Adrenal gland (tissue), 12 donors: ENCODE results near the gene HSPA13. TPM values are rescaled to one million over a fixed set of nuclear protein-coding genes. Genes with fewer than 3 reads are reported as not detected.

Experiments
- DNase-seq, 7 donors: peaks; one replicate each; pipeline ENCODE4 v3.0.0-alpha.2; 2019 to 2020
- H3K27ac ChIP-seq, 5 donors: fragments of 200-600 bp; sonication (generic) in 4 of 5; 1 replicate in 3 of 5; 2 replicates in 2 of 5; pipeline versions ENCODE4 v1.5.1 to v1.8.0; 2016 to 2020; ENCODE audit warnings: mild to moderate bottlenecking in 1 of 5
- H3K27me3 ChIP-seq: fragments of 200-600 bp; 2 replicates; pipeline ENCODE4 v1.8.0; 2021
- H3K36me3 ChIP-seq, 2 donors: fragments of 200-600 bp; replicated peaks in 1 of 2; 1 replicate in 1 of 2; 2 replicates in 1 of 2; pipeline versions ENCODE4 v1.5.1 to v1.8.0; 2018 to 2022
- H3K4me1 ChIP-seq, 2 donors: fragments of 200-600 bp; replicated peaks in 1 of 2; 1 replicate in 1 of 2; 2 replicates in 1 of 2; pipeline versions ENCODE4 v1.5.1 to v1.8.0; 2018 to 2021
- H3K4me3 ChIP-seq, 4 donors: fragments of 200-600 bp; sonication (generic) in 3 of 4; one replicate each; pipeline ENCODE4 v1.5.1; 2016 to 2018
- H3K9me3 ChIP-seq, 3 donors: fragments of 200-600 bp; sonication (generic) in 1 of 3; replicated peaks in 1 of 3; 1 replicate in 2 of 3; 2 replicates in 1 of 3; pipeline versions ENCODE4 v1.5.1 to v1.8.0; 2016 to 2021
- CTCF ChIP-seq, 6 experiments: fragments of 450-650 bp in 4 of 6; fragments of 200-600 bp in 2 of 6; sonication (generic) in 1 of 6; IDR thresholded peaks; 1 replicate in 5 of 6; 2 replicates in 1 of 6; pipeline versions ENCODE4 v1.5.1 to v1.8.0; 2016 to 2021; ENCODE audit warnings: antibody characterized with exemption in 6 of 6, mild to moderate bottlenecking in 2 of 6, moderate library complexity in 1 of 6
- POLR2A ChIP-seq, 2 donors: fragments of 450-650 bp; IDR thresholded peaks; one replicate each; pipeline ENCODE4 v1.6.1; 2017; ENCODE audit warnings: antibody characterized with exemption in 2 of 2, mild to moderate bottlenecking in 2 of 2, moderate library complexity in 1 of 2
- WGBS, 4 donors: extraction: QIAGEN DNeasy Blood & Tissue Kit in 2 of 4; methylation state at CpG; one replicate each; pipeline versions ENCODE4 v1.1.5 to v1.1.7; 2013 to 2017; 5-methylcytosine and 5-hydroxymethylcytosine counted together
- intact Hi-C, 2 donors: fragments of 100-400 bp; cut with DNase I; formaldehyde crosslinking; loops; one replicate each; pipeline versions ENCODE4 v1.14.1 to v1.15.0; 2022 to 2023
- polyA plus RNA-seq, 3 donors: library from polyadenylated mRNA; stranded (reverse); fragments of 200-250 nt in 2 of 3; fragments of 350-450 nt in 1 of 3; fragmentation: Illumina TruSeq in 1 of 3; extraction: RNeasy Lipid Tissue Mini Kit (QIAGEN cat#74804) in 1 of 3; gene quantifications; one replicate each; pipeline ENCODE4 v1.2.3, GENCODE V29; 2013 to 2014
- total RNA-seq, 9 donors: library from RNA; depleted of rRNA in 4 of 9; stranded (reverse); fragments of >200 nt in 4 of 9; fragments of 120-200 nt in 1 of 9; fragmentation: NEBNext Ultra II Directional in 1 of 9; extraction: Animal tissue kit (Norgen Biotek cat#: 25700) in 1 of 9; gene quantifications; one replicate each; pipeline versions ENCODE4 v1.1.0 to v1.2.4, GENCODE V29; 2013 to 2023
- donor health status: healthy with polysubstance abuse.
- donor health status: Bipolar disorder and iron deficiency.
- donor health status: DM: yes; HTN: yes; CAD: no.
- donor health status: DM: no; HTN: no; CAD: no.
- donor health status: DM: no; HTN: no; CAD: no.
- donor health status: DM: yes; HTN: yes; CAD: no.

HSPA13 gene
- total and polyA plus RNA-seq, 12 donors: 4.3 to 75.4 (median 25.9) TPM

- H3K4me1 ChIP-seq: no peaks in the 10 kb centered on the region
- H3K27me3 ChIP-seq: no peaks in the 10 kb centered on the region
- 18 to 37% (median 27%) methylated on average over 2 of the region's 2 CpGs for WGBS, 4 donors
- intact Hi-C loops: loop anchor here in 1 of 2 donors (10.0 kb wide), 1 partner anchor 1189 kb away; no protein-coding TSS in a partner anchor
- TF ChIP-seq POLR2A (IDR thresholded peaks at IDR 0.05) (no peak), CTCF (IDR thresholded peaks at IDR 0.05) (no peak)
- no peak for DNase-seq
- no peaks in the 10 kb centered on the region for H3K36me3 ChIP-seq
- no peak overlapping the region for H3K4me3 ChIP-seq
- H3K9me3 ChIP-seq: no peaks in the 10 kb centered on the region
- H3K27ac ChIP-seq: no peak overlapping the region
These were observed 23.0 kb upstream of the HSPA13 start for GRCh38 chr21:14405962-14406361.

- Histone ChIP-seq H3K27me3 (no peaks in the 10 kb centered on the region), H3K4me3 (no peak overlapping the region), H3K9me3 (no peaks in the 10 kb centered on the region), H3K36me3 (no peaks in the 10 kb centered on the region), H3K4me1 (no peaks in the 10 kb centered on the region), H3K27ac (no peak overlapping the region)
- 20 to 70% (median 40%) methylated on average over 1 of the region's 1 CpG for WGBS, 4 donors
- no peak for TF ChIP-seq CTCF (IDR thresholded peaks at IDR 0.05)
- TF ChIP-seq POLR2A (IDR thresholded peaks at IDR 0.05): no peak
- DNase-seq: no peak
- intact Hi-C loops: loop anchor here in 1 of 2 donors (10.0 kb wide), 1 partner anchor 1190 kb away; no protein-coding TSS in a partner anchor
These were observed 22.3 kb upstream of the HSPA13 start for GRCh38 chr21:14405225-14405624.

- H3K4me1 ChIP-seq: no peaks in the 10 kb centered on the region
- H3K9me3 ChIP-seq: no peaks in the 10 kb centered on the region
- TF ChIP-seq CTCF (IDR thresholded peaks at IDR 0.05): peak; percentile 33 to 68 (median 56)
- TF ChIP-seq POLR2A (IDR thresholded peaks at IDR 0.05): no peak
- intact Hi-C loops: loop anchor here in 1 of 2 donors (10.0 kb wide), 1 partner anchor 1191 kb away; no protein-coding TSS in a partner anchor
- no peak overlapping the region for H3K4me3 ChIP-seq
- H3K27ac ChIP-seq: no peak overlapping the region
- 14 to 29% (median 20%) methylated on average over 1 of the region's 1 CpG for WGBS, 4 donors
- H3K36me3 ChIP-seq: no peaks in the 10 kb centered on the region
- DNase-seq: no peak
- H3K27me3 ChIP-seq: no peaks in the 10 kb centered on the region
These were observed 20.9 kb upstream of the HSPA13 start for GRCh38 chr21:14403681-14404318.

- WGBS, 4 donors: 28 to 57% (median 48%) methylated on average over 1 of the region's 1 CpG
- Histone ChIP-seq H3K27ac (no peak overlapping the region), H3K27me3 (no peaks in the 10 kb centered on the region), H3K36me3 (no peaks in the 10 kb centered on the region), H3K9me3 (no peaks in the 10 kb centered on the region), H3K4me3 (no peak overlapping the region), H3K4me1 (no peaks in the 10 kb centered on the region)
- TF ChIP-seq POLR2A (IDR thresholded peaks at IDR 0.05) (no peak), CTCF (IDR thresholded peaks at IDR 0.05) (no peak)
- DNase-seq: no peak
- intact Hi-C loops: loop anchor here in 1 of 2 donors (10.0 kb wide), 1 partner anchor 1194 kb away; no protein-coding TSS in a partner anchor
These were observed 18.3 kb upstream of the HSPA13 start for GRCh38 chr21:14401217-14401616.
